GM23338 (cell line): Measurements from ENCODE around the gene RASSF10.

Experiments
- CREB1 ChIP-seq: fragments of 250-450 bp; sonication (Bioruptor Pico); IDR thresholded peaks from 2 replicates; pipeline ENCODE4 v1.5.0; 2020; ENCODE audit warnings: low read depth, mild to moderate bottlenecking, moderate library complexity
- CTCF ChIP-seq, 2 experiments: fragments of 200-600 bp in 1 of 2; sonication (generic) in 1 of 2; conservative IDR thresholded peaks; 2 replicates each; pipeline versions ENCODE4 v1.5.1 to v1.6.1; 2016 to 2017; ENCODE audit warnings: antibody characterized with exemption in 2 of 2, low read depth in 2 of 2, mild to moderate bottlenecking in 2 of 2, moderate library complexity in 1 of 2
- EZH2phosphoT487 ChIP-seq: fragments of 200-600 bp; sonication (generic); IDR thresholded peaks from one replicate; pipeline ENCODE4 v1.8.1; 2018; ENCODE audit warnings: antibody characterized with exemption; ENCODE audit not compliant: unreplicated experiment
- POLR2AphosphoS5 ChIP-seq: IDR thresholded peaks from 2 replicates; pipeline ENCODE4 v1.6.1; 2016; ENCODE audit warnings: antibody characterized with exemption, low read depth
- ZNF331 ChIP-seq: fragments of 250-450 bp; sonication (Bioruptor Pico); IDR thresholded peaks from 2 replicates; pipeline ENCODE4 v1.5.0; 2020; ENCODE audit warnings: low read depth, mild to moderate bottlenecking, moderate library complexity

GRCh38 chr11:13003736-13004493 lies 5.2 kb upstream of the RASSF10 start:
- TF ChIP-seq CTCF (conservative IDR thresholded peaks at IDR 0.05; ENCODE audit: low read depth in 2 of 2) (no peak), EZH2phosphoT487 (no peak), ZNF331 (CRISPR knock-in tag) (no peak), CREB1 (CRISPR knock-in tag) (no peak), POLR2AphosphoS5 (no peak)
